ENCODE measurements around the gene PKHD1.

DNA sequence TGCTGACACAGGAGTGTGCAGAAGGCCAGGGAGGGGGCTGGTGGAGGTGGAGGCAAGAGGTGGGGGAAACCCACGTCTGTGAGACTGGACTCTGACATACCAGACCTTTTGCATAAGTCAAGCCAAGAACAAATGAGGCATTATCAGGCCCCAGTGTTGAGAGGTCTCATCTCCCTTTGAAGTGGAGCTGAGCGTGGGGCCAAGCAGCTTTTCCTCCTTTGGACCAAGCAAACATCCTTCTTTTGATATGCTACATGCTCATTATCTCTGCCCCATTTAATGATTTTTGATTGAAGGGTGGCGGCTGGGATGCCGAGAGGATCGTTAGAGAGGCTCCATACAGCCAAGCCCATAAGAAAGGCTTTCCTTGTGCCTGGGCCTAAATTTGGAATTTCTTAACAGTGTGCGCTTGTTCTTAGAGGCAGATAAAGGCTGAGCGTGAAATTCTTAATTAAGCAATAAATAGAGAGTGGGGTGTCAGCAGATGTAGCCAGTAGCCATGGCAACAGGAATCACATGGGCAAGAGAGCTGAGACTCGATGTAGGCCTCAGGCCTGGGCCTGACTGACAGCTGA, 244.5 kb downstream of the PKHD1 start:
- TF ChIP-seq EP300 (IDR thresholded peaks at IDR 0.05; ENCODE audit: low read depth) (no peak), POLR2A (IDR thresholded peaks at IDR 0.05) (no peak), POLR2AphosphoS5 (IDR thresholded peaks at IDR 0.05) (no peak)
- TF ChIP-seq, protein P1, sequence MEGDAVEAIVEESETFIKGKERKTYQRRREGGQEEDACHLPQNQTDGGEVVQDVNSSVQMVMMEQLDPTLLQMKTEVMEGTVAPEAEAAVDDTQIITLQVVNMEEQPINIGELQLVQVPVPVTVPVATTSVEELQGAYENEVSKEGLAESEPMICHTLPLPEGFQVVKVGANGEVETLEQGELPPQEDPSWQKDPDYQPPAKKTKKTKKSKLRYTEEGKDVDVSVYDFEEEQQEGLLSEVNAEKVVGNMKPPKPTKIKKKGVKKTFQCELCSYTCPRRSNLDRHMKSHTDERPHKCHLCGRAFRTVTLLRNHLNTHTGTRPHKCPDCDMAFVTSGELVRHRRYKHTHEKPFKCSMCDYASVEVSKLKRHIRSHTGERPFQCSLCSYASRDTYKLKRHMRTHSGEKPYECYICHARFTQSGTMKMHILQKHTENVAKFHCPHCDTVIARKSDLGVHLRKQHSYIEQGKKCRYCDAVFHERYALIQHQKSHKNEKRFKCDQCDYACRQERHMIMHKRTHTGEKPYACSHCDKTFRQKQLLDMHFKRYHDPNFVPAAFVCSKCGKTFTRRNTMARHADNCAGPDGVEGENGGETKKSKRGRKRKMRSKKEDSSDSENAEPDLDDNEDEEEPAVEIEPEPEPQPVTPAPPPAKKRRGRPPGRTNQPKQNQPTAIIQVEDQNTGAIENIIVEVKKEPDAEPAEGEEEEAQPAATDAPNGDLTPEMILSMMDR (IDR thresholded peaks at IDR 0.05), result no peak
